ENCODE data around the gene FTCDNL1. TPM values are rescaled to one million over a fixed set of nuclear protein-coding genes. Genes with fewer than 3 reads are reported as not detected.

The FTCDNL1 gene
- total RNA-seq, 1 experiment from 2014 or later: 2.7 TPM

GRCh38 chr2:199804831-199805230 is 46.2 kb downstream of the FTCDNL1 start:
- intact Hi-C loops (cut with micrococcal nuclease; ENCODE audit: unreplicated experiment): no loop called here
- no peak overlapping the region for H3K27ac ChIP-seq
- H3K9me2 ChIP-seq (ENCODE audit: insufficient read depth): no peaks in the 10 kb centered on the region
- no peaks in the 10 kb centered on the region for H3K9me3 ChIP-seq (ENCODE audit: insufficient read depth, low read depth)
- H3F3A ChIP-seq (ENCODE audit: insufficient read depth, low read depth): no peaks in the 10 kb centered on the region
- no peaks in the 10 kb centered on the region for H3K79me2 ChIP-seq (ENCODE audit: low read depth)
- no peak overlapping the region for H3K4me3 ChIP-seq
- no peaks in the 10 kb centered on the region for H3K27me3 ChIP-seq (ENCODE audit: insufficient read depth, low read depth)
- no peak overlapping the region for H3K4me2 ChIP-seq
- ChIA-PET CTCF (no interaction called here), POLR2A (ENCODE audit: unreplicated experiment) (no interaction called here)
- H4K20me1 ChIP-seq (ENCODE audit: insufficient read depth): no peaks in the 10 kb centered on the region
- TF ChIP-seq EZH2 (IDR thresholded peaks at IDR 0.05; ENCODE audit: low read depth): no peak
- no peak for TF ChIP-seq CTCF (conservative IDR thresholded peaks at IDR 0.05)
- no TSS peak for BruUV-seq (replicated peaks)
- no peaks in the 10 kb centered on the region for H3K36me3 ChIP-seq (ENCODE audit: low read depth)
- H2AFZ ChIP-seq: no peak overlapping the region
- H3K4me1 ChIP-seq (replicated peaks; ENCODE audit: insufficient read depth): no peaks in the 10 kb centered on the region
- DNase-seq: no peak

GRCh38 chr2:199798831-199799580 is 52.0 kb downstream of the FTCDNL1 start:
- intact Hi-C loops (cut with micrococcal nuclease; ENCODE audit: unreplicated experiment): no loop called here
- Histone ChIP-seq H4K20me1 (ENCODE audit: insufficient read depth) (no peaks in the 10 kb centered on the region), H3K27me3 (ENCODE audit: insufficient read depth, low read depth) (no peaks in the 10 kb centered on the region), H3K79me2 (ENCODE audit: low read depth) (no peaks in the 10 kb centered on the region), H3K4me3 (no peak overlapping the region), H3K36me3 (ENCODE audit: low read depth) (no peaks in the 10 kb centered on the region), H3K9me2 (ENCODE audit: insufficient read depth) (no peaks in the 10 kb centered on the region), H3K27ac (no peak overlapping the region), H3F3A (ENCODE audit: insufficient read depth, low read depth) (no peaks in the 10 kb centered on the region), H2AFZ (no peak overlapping the region), H3K4me1 (replicated peaks; ENCODE audit: insufficient read depth) (no peaks in the 10 kb centered on the region), H3K4me2 (no peak overlapping the region), H3K9me3 (ENCODE audit: insufficient read depth, low read depth) (no peaks in the 10 kb centered on the region)
- TF ChIP-seq CTCF (conservative IDR thresholded peaks at IDR 0.05) (no peak), EZH2 (IDR thresholded peaks at IDR 0.05; ENCODE audit: low read depth) (no peak)
- DNase-seq: no peak
- BruUV-seq (replicated peaks): no TSS peak
- POLR2A ChIA-PET (ENCODE audit: unreplicated experiment): no interaction called here
- CTCF ChIA-PET: no interaction called here

- Histone ChIP-seq H4K20me1 (ENCODE audit: insufficient read depth) (no peaks in the 10 kb centered on the region), H3K9me2 (ENCODE audit: insufficient read depth) (no peaks in the 10 kb centered on the region), H3F3A (ENCODE audit: insufficient read depth, low read depth) (no peaks in the 10 kb centered on the region), H3K36me3 (ENCODE audit: low read depth) (no peaks in the 10 kb centered on the region), H3K4me2 (no peak overlapping the region), H2AFZ (no peak overlapping the region), H3K27me3 (ENCODE audit: insufficient read depth, low read depth) (no peaks in the 10 kb centered on the region), H3K9me3 (ENCODE audit: insufficient read depth, low read depth) (no peaks in the 10 kb centered on the region), H3K4me3 (no peak overlapping the region), H3K27ac (no peak overlapping the region), H3K4me1 (replicated peaks; ENCODE audit: insufficient read depth) (no peaks in the 10 kb centered on the region), H3K79me2 (ENCODE audit: low read depth) (no peaks in the 10 kb centered on the region)
- BruUV-seq (replicated peaks): no TSS peak
- CTCF ChIA-PET: no interaction called here
- intact Hi-C loops (cut with micrococcal nuclease; ENCODE audit: unreplicated experiment): no loop called here
- TF ChIP-seq EZH2 (IDR thresholded peaks at IDR 0.05; ENCODE audit: low read depth) (no peak), CTCF (conservative IDR thresholded peaks at IDR 0.05) (no peak)
- POLR2A ChIA-PET (ENCODE audit: unreplicated experiment): no interaction called here
- no peak for DNase-seq
Measured at GRCh38 chr2:199797431-199798403, 53.3 kb downstream of the FTCDNL1 start.

Data from PC-9 (cell line).